HepG2 (cell line): ENCODE measurements around the gene TSC22D2. TPM values are rescaled to one million over a fixed set of nuclear protein-coding genes. Genes with fewer than 3 reads are reported as not detected.

Experiments
- BATF2 ChIP-seq: sonication (generic); formaldehyde crosslinking; IDR thresholded peaks from 2 replicates; pipeline ENCODE4 v1.8.0; 2022; ENCODE audit warnings: mild to moderate bottlenecking, missing genetic modification reagents, moderate library complexity
- BCL3 ChIP-seq: sonication (generic); formaldehyde crosslinking; IDR thresholded peaks from 2 replicates; pipeline ENCODE4 v1.5.1; 2020; ENCODE audit warnings: mild to moderate bottlenecking, missing genetic modification reagents, moderate library complexity
- BORCS8-MEF2B ChIP-seq: sonication (generic); formaldehyde crosslinking; IDR thresholded peaks from 2 replicates; pipeline ENCODE4 v1.8.0; 2022; ENCODE audit warnings: mild to moderate bottlenecking, missing genetic modification reagents
- CHD2 ChIP-seq: IDR thresholded peaks from 2 replicates; pipeline ENCODE4 v1.6.1; 2011; ENCODE audit warnings: low read depth, low read length, improper control_type of control experiment
- ETV6 ChIP-seq: sonication (generic); formaldehyde crosslinking; conservative IDR thresholded peaks from 2 replicates; pipeline ENCODE4 v1.4.0; 2020; ENCODE audit warnings: missing genetic modification reagents
- ISL2 ChIP-seq: sonication (generic); formaldehyde crosslinking; IDR thresholded peaks from 2 replicates; pipeline ENCODE4 v1.5.0; 2020; ENCODE audit warnings: missing genetic modification reagents
- MXD3 ChIP-seq: IDR thresholded peaks from 2 replicates; pipeline ENCODE4 v1.6.1; 2016; ENCODE audit warnings: mild to moderate bottlenecking, missing biosample characterization, missing genetic modification reagents
- NCOR1 ChIP-seq: fragments of 200-600 bp; sonication (generic); IDR thresholded peaks from 2 replicates; pipeline ENCODE4 v1.7.0; 2017; ENCODE audit warnings: antibody characterized with exemption, low read length, borderline replicate concordance
- PHF20 ChIP-seq: sonication (generic); formaldehyde crosslinking; IDR thresholded peaks from 2 replicates; pipeline ENCODE4 v1.5.0; 2020; ENCODE audit warnings: mild to moderate bottlenecking, missing genetic modification reagents
- REPIN1 ChIP-seq: sonication (generic); formaldehyde crosslinking; IDR thresholded peaks from 2 replicates; pipeline ENCODE4 v1.8.0; 2022; ENCODE audit warnings: missing genetic modification reagents, low read depth, mild to moderate bottlenecking, borderline replicate concordance
- SMYD3 ChIP-seq: sonication (generic); formaldehyde crosslinking; IDR thresholded peaks from 2 replicates; pipeline ENCODE4 v1.8.1; 2023; ENCODE audit warnings: mild to moderate bottlenecking, missing genetic modification reagents
- SNAPC4 ChIP-seq: sonication (generic); formaldehyde crosslinking; IDR thresholded peaks from 2 replicates; pipeline ENCODE4 v1.4.0; 2020; ENCODE audit warnings: mild to moderate bottlenecking, missing genetic modification reagents
- TGIF2 ChIP-seq: IDR thresholded peaks from 2 replicates; pipeline ENCODE4 v1.6.1; 2016; ENCODE audit warnings: control low read depth, missing compliant biosample characterization
- ZFYVE20 ChIP-seq: sonication (generic); formaldehyde crosslinking; IDR thresholded peaks from 2 replicates; pipeline ENCODE4 v1.8.0; 2023; ENCODE audit warnings: low read depth, mild to moderate bottlenecking, moderate library complexity, missing genetic modification reagents, borderline replicate concordance
- ZNF256 ChIP-seq: sonication (generic); formaldehyde crosslinking; conservative IDR thresholded peaks from 2 replicates; pipeline ENCODE4 v1.4.0; 2020; ENCODE audit warnings: missing genetic modification reagents
- ZNF34 ChIP-seq: sonication (generic); formaldehyde crosslinking; IDR thresholded peaks from 2 replicates; pipeline ENCODE4 v1.4.0; 2020; ENCODE audit warnings: mild to moderate bottlenecking, missing genetic modification reagents, borderline replicate concordance
- ZNF564 ChIP-seq: sonication (generic); formaldehyde crosslinking; IDR thresholded peaks from 2 replicates; pipeline ENCODE4 v1.8.1; 2023; ENCODE audit warnings: mild to moderate bottlenecking, missing genetic modification reagents
- ZNF569 ChIP-seq: sonication (generic); formaldehyde crosslinking; IDR thresholded peaks from 2 replicates; pipeline ENCODE4 v1.5.0; 2020; ENCODE audit warnings: mild to moderate bottlenecking, missing genetic modification reagents, moderate library complexity, borderline replicate concordance
- ZNF616 ChIP-seq: sonication (generic); formaldehyde crosslinking; IDR thresholded peaks from 2 replicates; pipeline ENCODE4 v1.5.0; 2020; ENCODE audit warnings: low read depth, mild to moderate bottlenecking, missing genetic modification reagents
- ZNF660 ChIP-seq: sonication (generic); formaldehyde crosslinking; IDR thresholded peaks from 2 replicates; pipeline ENCODE4 v1.5.1; 2020; ENCODE audit warnings: mild to moderate bottlenecking, low read depth, missing genetic modification reagents, borderline replicate concordance
- ZNF761 ChIP-seq: sonication (generic); formaldehyde crosslinking; conservative IDR thresholded peaks from 2 replicates; pipeline ENCODE4 v1.4.0; 2020; ENCODE audit warnings: mild to moderate bottlenecking, missing genetic modification reagents
- polyA plus RNA-seq, 8 experiments: library from polyadenylated mRNA; depleted of rRNA in 3 of 8; stranded (reverse) in 7 of 8; unstranded in 1 of 8; fragments of >200 nt; fragmentation: Illumina TruSeq in 4 of 8; extraction: Trizol in 4 of 8; gene quantifications; 2 replicates each; pipeline versions ENCODE4 v1.2.1 to v1.2.3, GENCODE V29; 2011 to 2016; ENCODE audit warnings: low read depth in 4 of 8, missing spikeins in 1 of 8, mixed read lengths in 1 of 8; ENCODE audit not compliant: insufficient read depth in 1 of 8
- total RNA-seq, 5 experiments: library from RNA; depleted of rRNA; stranded (reverse); fragments of >200 nt; fragmentation: Illumina TruSeq; extraction: Trizol; gene quantifications; 2 replicates each; pipeline ENCODE4 v1.2.3, GENCODE V29; 2016; ENCODE audit warnings: low read depth in 1 of 5

Gene TSC22D2
- total and polyA plus RNA-seq, 2 of the 13 experiments (the other 11 are each of a cell fraction or from before 2014, with no cell fraction given): 4.6 to 8.2 TPM

- TF ChIP-seq BCL3 (peak; percentile 84; the same call in 1 of the 2 replicates), ISL2 (CRISPR knock-in tag) (peak; percentile 48; the same call in 1 of the 2 replicates), BATF2 (CRISPR knock-in tag) (no peak), ZNF761 (CRISPR knock-in tag) (0 out of 2 replicates have a peak, but pooled peaks have one; percentile 14), TGIF2 (CRISPR knock-in tag) (peak; percentile 24; the same call in 1 of the 2 replicates), ZNF616 (no peak; the same call in 1 of the 2 replicates), NCOR1 (no peak), ZNF569 (peak; percentile 19; the same call in 1 of the 2 replicates), MXD3 (CRISPR knock-in tag) (peak; percentile 85; the same call in 1 of the 2 replicates), ZNF564 (CRISPR knock-in tag) (peak; percentile 70), ETV6 (0 out of 2 replicates have a peak, but pooled peaks have one; percentile 14), REPIN1 (CRISPR knock-in tag) (peak; percentile 81), ZNF256 (CRISPR knock-in tag) (no peak), ZFYVE20 (CRISPR knock-in tag) (no peak), SMYD3 (CRISPR knock-in tag) (peak; percentile 47; the same call in 1 of the 2 replicates), BORCS8-MEF2B (CRISPR knock-in tag) (0 out of 2 replicates have a peak, but pooled peaks have one; percentile 22), ZNF34 (CRISPR knock-in tag) (no peak; the same call in 1 of the 2 replicates), ZNF660 (CRISPR knock-in tag) (no peak), CHD2 (no peak; the same call in 1 of the 2 replicates), SNAPC4 (no peak), PHF20 (CRISPR knock-in tag) (peak; percentile 57; the same call in 1 of the 2 replicates)
Observed at GRCh38 chr3:150408221-150409124, at the start of gene TSC22D2 (continued).
